A673 (cell line): ENCODE measurements around the gene TRPC4AP. TPM values are rescaled to one million over a fixed set of nuclear protein-coding genes. Genes with fewer than 3 reads are reported as not detected.
"Not testable (repeated sequence)": the region's sequence is repeated elsewhere in the genome, so short reads cannot be mapped to it uniquely, and the experiment has no call there.

Source experiments
- BruUV-seq: library from RNA; stranded (reverse); fragments of 400-500 nt; replicated peaks from 2 replicates; lab custom pipeline; 2021; lab: Mats Ljungman, UMichigan
- CTCF ChIA-PET: fragments of 300-600 bp; sonication (Branson Sonifier 250); formaldehyde crosslinking; loops from one replicate; lab custom pipeline; 2022; ENCODE audit warnings: antibody characterized with exemption; lab: Charles Lee
- POLR2A ChIA-PET: fragments of 300-600 bp; sonication (Branson Sonifier 250); formaldehyde crosslinking; loops from one replicate; lab custom pipeline; 2022; ENCODE audit warnings: antibody characterized with exemption; ENCODE audit not compliant: low non-redundant PET; lab: Charles Lee
- DNase-seq: peaks from one replicate; pipeline ENCODE4 v3.0.0-alpha.2; 2015; ENCODE audit warnings: low spot score
- H3K27ac ChIP-seq: fragments of 200-600 bp; sonication (generic); 2 replicates; pipeline ENCODE4 v1.5.1; 2016; ENCODE audit warnings: mixed run types, low read depth, mild to moderate bottlenecking, mixed read lengths, antibody characterized with exemption, low read length; ENCODE audit not compliant: poor library complexity, severe bottlenecking
- H3K27me3 ChIP-seq: fragments of 200-600 bp; sonication (generic); replicated peaks from 2 replicates; pipeline ENCODE4 v1.6.1; 2017; ENCODE audit warnings: mixed run types, low read depth, mild to moderate bottlenecking, mixed read lengths, antibody characterized with exemption, low read length; ENCODE audit not compliant: insufficient read depth, poor library complexity
- H3K36me3 ChIP-seq: fragments of 200-600 bp; sonication (generic); 2 replicates; pipeline ENCODE4 v1.6.1; 2016; ENCODE audit warnings: mixed run types, mild to moderate bottlenecking, mixed read lengths, antibody characterized with exemption, low read length; ENCODE audit not compliant: insufficient read depth, poor library complexity, severe bottlenecking
- H3K4me1 ChIP-seq: fragments of 200-600 bp; sonication (generic); 2 replicates; pipeline ENCODE4 v1.6.1; 2017; ENCODE audit warnings: mixed run types, mild to moderate bottlenecking, mixed read lengths, antibody characterized with exemption, low read length; ENCODE audit not compliant: insufficient read depth, poor library complexity, severe bottlenecking
- H3K4me3 ChIP-seq: fragments of 200-600 bp; sonication (generic); 2 replicates; pipeline ENCODE4 v1.5.1; 2016; ENCODE audit warnings: low read depth, mixed run types, mild to moderate bottlenecking, mixed read lengths, low read length; ENCODE audit not compliant: poor library complexity, severe bottlenecking
- H3K9me3 ChIP-seq: fragments of 200-600 bp; sonication (generic); 2 replicates; pipeline ENCODE4 v1.6.1; 2016; ENCODE audit warnings: mixed run types, low read depth, mild to moderate bottlenecking, mixed read lengths, antibody characterized with exemption, low read length; ENCODE audit not compliant: poor library complexity, severe bottlenecking
- EZH2 ChIP-seq: fragments of 200-600 bp; sonication (generic); IDR thresholded peaks from 2 replicates; pipeline ENCODE4 v1.6.1; 2017; ENCODE audit warnings: borderline replicate concordance, low read depth, mild to moderate bottlenecking, mixed read lengths, antibody characterized with exemption, low read length; ENCODE audit not compliant: poor library complexity, severe bottlenecking
- intact Hi-C: fragments of 100-400 bp; cut with micrococcal nuclease; formaldehyde crosslinking; loops from one replicate; pipeline ENCODE4 v1.10.0; 2022; ENCODE audit not compliant: unreplicated experiment
- total RNA-seq: library from RNA; stranded (reverse); gene quantifications from 2 replicates; pipeline ENCODE4 v1.2.3, GENCODE V29; 2021
- TF ChIP-seq, protein P1 (sequence below): fragments of 300-800, 200-600 bp; sonication (generic); conservative IDR thresholded peaks from 2 replicates; pipeline ENCODE4 v1.5.1; 2017; ENCODE audit warnings: low read depth, mild to moderate bottlenecking, antibody characterized with exemption, low read length, moderate library complexity, mixed read lengths

TRPC4AP gene
- total RNA-seq, 1 experiment from 2014 or later, result 34.6 TPM

DNA sequence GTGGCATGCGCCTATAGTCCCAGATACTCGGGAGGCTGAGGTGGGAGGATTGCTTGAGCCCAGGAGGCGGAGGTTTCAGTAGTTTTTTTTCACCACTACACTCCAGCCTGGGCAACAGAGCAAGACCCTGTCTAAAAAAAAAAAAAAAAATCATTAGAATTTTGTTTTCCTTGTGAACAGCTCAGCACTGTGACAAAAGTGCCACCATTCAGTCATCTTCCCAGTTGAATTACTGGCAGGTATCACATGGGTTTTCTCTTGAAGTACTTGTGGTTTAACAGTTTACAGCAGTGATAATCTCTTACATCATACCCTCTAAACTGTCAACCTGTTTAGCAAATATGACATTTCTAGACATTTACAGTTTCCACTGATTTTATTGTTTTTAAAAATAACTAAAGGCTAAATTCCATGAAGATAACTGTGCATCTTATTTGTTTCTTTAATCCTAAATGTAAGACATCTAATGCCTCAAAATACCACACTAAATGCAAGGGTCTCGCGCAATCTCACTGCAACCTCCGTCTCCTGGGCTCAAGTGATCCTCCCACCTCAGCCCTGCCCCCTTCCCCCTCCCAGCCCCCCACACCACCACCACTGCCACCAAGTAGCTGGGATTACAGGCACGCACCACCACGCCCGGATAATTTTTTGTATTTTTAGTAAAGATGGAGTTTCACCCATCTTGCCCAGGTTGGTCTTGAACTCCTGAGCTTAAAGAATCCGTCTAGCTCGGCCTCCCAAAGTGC lies 7.0 kb downstream of the TRPC4AP start:
- no peak overlapping the region for H3K4me3 ChIP-seq
- no peaks in the 10 kb centered on the region for H3K9me3 ChIP-seq
- H3K36me3 ChIP-seq, result no peaks in the 10 kb centered on the region
- DNase-seq, result no peak
- ChIA-PET POLR2A (no interaction called here), CTCF (no interaction called here)
- no peaks in the 10 kb centered on the region for H3K27me3 ChIP-seq
- no peak overlapping the region for H3K27ac ChIP-seq
- intact Hi-C loops, result no loop called here
- no TSS peak for BruUV-seq
- TF ChIP-seq, protein P1, sequence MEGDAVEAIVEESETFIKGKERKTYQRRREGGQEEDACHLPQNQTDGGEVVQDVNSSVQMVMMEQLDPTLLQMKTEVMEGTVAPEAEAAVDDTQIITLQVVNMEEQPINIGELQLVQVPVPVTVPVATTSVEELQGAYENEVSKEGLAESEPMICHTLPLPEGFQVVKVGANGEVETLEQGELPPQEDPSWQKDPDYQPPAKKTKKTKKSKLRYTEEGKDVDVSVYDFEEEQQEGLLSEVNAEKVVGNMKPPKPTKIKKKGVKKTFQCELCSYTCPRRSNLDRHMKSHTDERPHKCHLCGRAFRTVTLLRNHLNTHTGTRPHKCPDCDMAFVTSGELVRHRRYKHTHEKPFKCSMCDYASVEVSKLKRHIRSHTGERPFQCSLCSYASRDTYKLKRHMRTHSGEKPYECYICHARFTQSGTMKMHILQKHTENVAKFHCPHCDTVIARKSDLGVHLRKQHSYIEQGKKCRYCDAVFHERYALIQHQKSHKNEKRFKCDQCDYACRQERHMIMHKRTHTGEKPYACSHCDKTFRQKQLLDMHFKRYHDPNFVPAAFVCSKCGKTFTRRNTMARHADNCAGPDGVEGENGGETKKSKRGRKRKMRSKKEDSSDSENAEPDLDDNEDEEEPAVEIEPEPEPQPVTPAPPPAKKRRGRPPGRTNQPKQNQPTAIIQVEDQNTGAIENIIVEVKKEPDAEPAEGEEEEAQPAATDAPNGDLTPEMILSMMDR, result no peak
- no peak for TF ChIP-seq EZH2
- H3K4me1 ChIP-seq, result peaks cover 20% of the 10 kb centered on the region

DNA sequence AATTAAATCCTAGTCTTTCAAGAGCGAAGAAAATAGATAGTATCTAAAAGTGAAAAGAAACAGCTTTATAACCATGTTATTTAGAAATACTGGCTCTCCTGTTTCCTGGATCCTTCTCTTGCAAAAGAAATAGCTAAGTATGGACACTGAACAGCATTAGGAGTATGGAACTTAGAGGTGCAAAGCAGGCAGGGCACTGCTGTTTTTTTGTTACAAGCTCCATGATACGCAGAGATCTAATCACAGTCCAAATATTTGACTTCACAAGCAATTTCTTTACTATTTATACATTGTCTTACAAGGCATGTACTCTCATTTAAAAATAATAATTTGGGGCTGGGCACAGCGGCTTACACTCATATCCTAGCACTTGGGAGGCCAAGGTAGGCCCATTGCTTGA lies 7.6 kb downstream of the TRPC4AP start:
- no TSS peak for BruUV-seq
- POLR2A ChIA-PET, result no interaction called here

DNA sequence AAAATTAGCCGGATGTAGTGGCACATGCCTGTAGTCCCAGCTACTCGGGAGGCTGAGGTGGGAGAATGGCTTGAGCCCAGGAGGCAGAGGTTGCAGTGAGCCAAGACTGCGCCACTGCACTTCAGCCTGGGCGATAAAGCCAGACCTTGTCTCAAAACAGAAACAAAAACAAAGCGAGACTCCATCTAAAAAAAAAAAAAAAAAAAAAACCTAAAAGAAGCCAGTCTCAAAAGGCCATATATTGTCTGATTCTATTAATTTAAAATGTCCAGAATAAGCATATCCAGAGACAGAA lies 12.3 kb downstream of the TRPC4AP start:
- H3K4me3 ChIP-seq, H3K9me3 ChIP-seq, CTCF ChIA-PET, DNase-seq, intact Hi-C loops, H3K27ac ChIP-seq, H3K27me3 ChIP-seq, H3K4me1 ChIP-seq, BruUV-seq: not testable (repeated sequence)
- peaks cover 18% of the 10 kb centered on the region for H3K36me3 ChIP-seq
- POLR2A ChIA-PET, result interaction anchor here (0.7 kb wide), 1 partner anchor 956 kb away, joined by 4 read pairs; no protein-coding TSS in a partner anchor

More for the DNA sequence above, 7.6 kb downstream of the TRPC4AP start:
- TF ChIP-seq EZH2, result no peak
- TF ChIP-seq, protein P1, result no peak
- no peak overlapping the region for H3K27ac ChIP-seq
- CTCF ChIA-PET, result no interaction called here
- no peaks in the 10 kb centered on the region for H3K27me3 ChIP-seq
- peaks cover 20% of the 10 kb centered on the region for H3K4me1 ChIP-seq
- no peaks in the 10 kb centered on the region for H3K36me3 ChIP-seq
- no peak for DNase-seq
- no peaks in the 10 kb centered on the region for H3K9me3 ChIP-seq
- H3K4me3 ChIP-seq, result no peak overlapping the region
- intact Hi-C loops, result no loop called here
